Measurements from ENCODE around the gene GPRC5B. TPM values are rescaled to one million over a fixed set of nuclear protein-coding genes. Genes with fewer than 3 reads are reported as not detected.

The GPRC5B gene
- total RNA-seq, 1 experiment from 2014 or later = 7.6 TPM

- Mint-ChIP-seq H3K9me3 (ENCODE audit: unreplicated experiment) (peaks cover 15% of the 10 kb centered on the region), H3K4me3 (ENCODE audit: unreplicated experiment) (peak overlapping the region; percentile 43), H3K4me1 (ENCODE audit: low read depth, unreplicated experiment) (no peaks in the 10 kb centered on the region), H3K27ac (ENCODE audit: unreplicated experiment) (peak overlapping the region; percentile 55), H3K27me3 (ENCODE audit: insufficient read depth, unreplicated experiment) (no peaks in the 10 kb centered on the region), H3K36me3 (ENCODE audit: insufficient read depth, unreplicated experiment) (no peaks in the 10 kb centered on the region)
- Histone ChIP-seq H3K9me3 (peaks cover 16% of the 10 kb centered on the region), H3K4me1 (peaks cover 52% of the 10 kb centered on the region), H3K36me3 (ENCODE audit: control insufficient read depth, insufficient read depth, low read length) (no peaks in the 10 kb centered on the region), H3K27me3 (replicated peaks; ENCODE audit: control insufficient read depth, insufficient read depth, low read length) (no peaks in the 10 kb centered on the region), H3K4me3 (ENCODE audit: low read depth, low read length) (no peak overlapping the region)
- ChIA-PET POLR2A (no interaction called here), CTCF (no interaction called here)
- no TSS peak for BruUV-seq (replicated peaks)
- DNase-seq = no peak
- TF ChIP-seq CTCF (IDR thresholded peaks at IDR 0.05; ENCODE audit: insufficient read depth in 1 of 2, low read depth in 1 of 2, low read length in 1 of 2, severe bottlenecking in 1 of 2, unreplicated experiment in 1 of 2) = no peak
- intact Hi-C loops (cut with micrococcal nuclease; ENCODE audit: unreplicated experiment) = no loop called here
Observed at GRCh38 chr16:19810817-19811731, 73.6 kb downstream of the GPRC5B start.

- POLR2A ChIA-PET = no interaction called here
- CTCF ChIA-PET = no interaction called here
- TF ChIP-seq CTCF (IDR thresholded peaks at IDR 0.05; ENCODE audit: insufficient read depth in 1 of 2, low read depth in 1 of 2, low read length in 1 of 2, severe bottlenecking in 1 of 2, unreplicated experiment in 1 of 2) = no peak
- intact Hi-C loops (cut with micrococcal nuclease; ENCODE audit: unreplicated experiment) = no loop called here
- H3K9me3 ChIP-seq = peaks cover 22% of the 10 kb centered on the region
- H3K36me3 Mint-ChIP-seq (ENCODE audit: insufficient read depth, unreplicated experiment) = no peaks in the 10 kb centered on the region
- H3K27me3 ChIP-seq (replicated peaks; ENCODE audit: control insufficient read depth, insufficient read depth, low read length) = no peaks in the 10 kb centered on the region
- no peak overlapping the region for H3K4me3 ChIP-seq (ENCODE audit: low read depth, low read length)
- no peak for DNase-seq
- BruUV-seq (replicated peaks) = no TSS peak
- no peak overlapping the region for H3K27ac Mint-ChIP-seq (ENCODE audit: unreplicated experiment)
- peaks cover 47% of the 10 kb centered on the region for H3K4me1 ChIP-seq
- H3K4me3 Mint-ChIP-seq (ENCODE audit: unreplicated experiment) = no peak overlapping the region
- peaks cover 21% of the 10 kb centered on the region for H3K9me3 Mint-ChIP-seq (ENCODE audit: unreplicated experiment)
- no peaks in the 10 kb centered on the region for H3K36me3 ChIP-seq (ENCODE audit: control insufficient read depth, insufficient read depth, low read length)
- no peaks in the 10 kb centered on the region for H3K4me1 Mint-ChIP-seq (ENCODE audit: low read depth, unreplicated experiment)
- H3K27me3 Mint-ChIP-seq (ENCODE audit: insufficient read depth, unreplicated experiment) = no peaks in the 10 kb centered on the region
Observed at GRCh38 chr16:19809693-19810092, 75.0 kb downstream of the GPRC5B start.

GRCh38 chr16:19809121-19809635 lies 75.5 kb downstream of the GPRC5B start:
- H3K9me3 Mint-ChIP-seq (ENCODE audit: unreplicated experiment) = peaks cover 21% of the 10 kb centered on the region
- Histone ChIP-seq H3K27me3 (replicated peaks; ENCODE audit: control insufficient read depth, insufficient read depth, low read length) (no peaks in the 10 kb centered on the region), H3K4me1 (peaks cover 47% of the 10 kb centered on the region), H3K4me3 (ENCODE audit: low read depth, low read length) (no peak overlapping the region), H3K36me3 (ENCODE audit: control insufficient read depth, insufficient read depth, low read length) (no peaks in the 10 kb centered on the region), H3K9me3 (peaks cover 22% of the 10 kb centered on the region)
- H3K36me3 Mint-ChIP-seq (ENCODE audit: insufficient read depth, unreplicated experiment) = no peaks in the 10 kb centered on the region
- ChIA-PET POLR2A (no interaction called here), CTCF (no interaction called here)
- H3K4me1 Mint-ChIP-seq (ENCODE audit: low read depth, unreplicated experiment) = no peaks in the 10 kb centered on the region
- BruUV-seq (replicated peaks) = no TSS peak
- intact Hi-C loops (cut with micrococcal nuclease; ENCODE audit: unreplicated experiment) = no loop called here
- no peak overlapping the region for H3K4me3 Mint-ChIP-seq (ENCODE audit: unreplicated experiment)
- no peak for TF ChIP-seq CTCF (IDR thresholded peaks at IDR 0.05; ENCODE audit: insufficient read depth in 1 of 2, low read depth in 1 of 2, low read length in 1 of 2, severe bottlenecking in 1 of 2, unreplicated experiment in 1 of 2)
- H3K27ac Mint-ChIP-seq (ENCODE audit: unreplicated experiment) = no peak overlapping the region
- no peaks in the 10 kb centered on the region for H3K27me3 Mint-ChIP-seq (ENCODE audit: insufficient read depth, unreplicated experiment)
- DNase-seq = no peak
